GM19372 (cell line): ENCODE data around the gene BST1.

ENCODE experiments used
- ATAC-seq: cut with Tn5 transposase; IDR thresholded peaks from one replicate; pipeline ENCODE4 v1.9.1; 2021; ENCODE audit warnings: mild to moderate bottlenecking, low read depth, moderate library complexity; ENCODE audit not compliant: unreplicated experiment

The BST1 gene

DNA sequence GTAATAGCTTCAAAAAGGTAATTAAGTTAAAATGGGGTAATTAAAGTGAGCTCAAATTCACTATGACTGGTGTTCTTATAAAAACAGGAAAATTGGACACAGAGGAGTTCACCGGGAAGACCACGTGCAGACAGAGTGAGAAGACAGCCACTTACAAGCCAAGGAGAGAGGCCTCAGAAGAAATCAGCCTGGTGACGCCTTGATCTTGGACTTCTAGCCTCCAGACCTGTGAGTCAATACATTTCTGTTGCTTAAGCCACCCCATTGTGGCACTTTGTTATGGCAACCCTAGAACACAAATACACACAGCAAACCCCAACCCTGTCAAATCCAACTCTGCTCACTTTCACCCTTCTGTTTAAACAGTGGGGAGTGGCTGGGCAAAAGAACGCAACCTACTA lies 71.2 kb downstream of the BST1 start:
- no peak for ATAC-seq

DNA sequence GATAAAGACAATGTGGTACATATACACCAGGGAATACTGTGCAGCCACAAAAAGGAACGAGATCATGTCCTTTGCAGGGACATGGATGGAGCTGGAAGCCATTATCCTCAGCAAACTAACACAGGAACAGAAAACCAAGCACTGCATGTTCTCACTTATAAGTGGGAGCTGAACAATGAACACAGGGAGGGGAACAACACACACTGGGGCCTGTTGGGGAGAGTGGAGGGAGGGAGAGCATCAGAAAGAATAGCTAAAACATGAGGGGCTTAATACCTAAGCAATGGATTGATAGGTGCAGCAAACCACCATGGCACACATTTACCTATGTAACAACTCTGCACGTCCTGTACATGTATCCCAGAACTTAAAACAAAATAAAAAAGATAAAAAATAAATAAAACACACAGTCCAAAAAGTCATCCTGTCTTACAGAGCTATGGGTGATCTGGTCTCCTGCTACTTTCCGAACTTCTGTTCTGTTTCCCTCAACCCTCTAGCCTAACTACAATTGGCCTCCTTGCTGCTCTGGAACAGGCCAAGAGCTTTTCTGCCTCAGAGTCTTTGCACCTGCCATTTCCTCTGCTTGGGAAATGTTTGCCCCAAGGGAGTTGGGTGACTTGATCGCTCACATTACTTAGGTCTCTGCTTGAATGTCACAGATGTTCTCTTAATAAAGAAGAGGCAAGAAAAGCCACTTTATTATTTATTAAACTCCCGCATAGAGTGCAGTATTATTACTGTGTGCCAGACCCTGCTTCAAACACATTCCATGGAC lies 74.2 kb downstream of the BST1 start:
- ATAC-seq, result no peak

DNA sequence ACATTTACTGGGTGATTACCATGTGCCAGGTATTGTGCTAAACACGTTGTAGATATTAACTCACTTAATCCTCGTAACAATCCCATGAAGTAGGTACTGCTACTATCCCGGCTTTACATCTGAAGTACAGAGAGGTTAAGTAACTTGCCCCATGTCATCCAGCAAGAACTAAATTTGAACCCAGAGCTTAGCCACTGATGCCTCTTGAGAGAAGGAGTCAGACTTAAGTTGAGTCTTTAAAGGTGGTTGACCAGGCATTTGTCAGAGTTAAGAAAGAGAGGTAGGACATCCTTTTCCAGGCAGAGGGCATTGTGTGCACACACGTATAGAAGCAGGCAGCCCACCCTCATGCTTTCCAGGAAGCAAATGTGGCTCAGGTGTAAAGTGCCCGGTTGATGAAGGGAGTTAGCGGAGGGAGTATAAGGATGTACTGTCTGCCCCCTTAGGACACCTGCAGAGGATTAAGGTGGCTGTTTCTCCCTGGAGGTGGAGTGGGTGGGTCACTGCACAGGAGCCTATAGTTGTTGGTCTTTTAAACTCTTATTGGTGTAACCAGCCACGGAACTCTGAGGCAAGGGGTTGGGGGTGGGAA lies 74.9 kb downstream of the BST1 start:
- no peak for ATAC-seq

DNA sequence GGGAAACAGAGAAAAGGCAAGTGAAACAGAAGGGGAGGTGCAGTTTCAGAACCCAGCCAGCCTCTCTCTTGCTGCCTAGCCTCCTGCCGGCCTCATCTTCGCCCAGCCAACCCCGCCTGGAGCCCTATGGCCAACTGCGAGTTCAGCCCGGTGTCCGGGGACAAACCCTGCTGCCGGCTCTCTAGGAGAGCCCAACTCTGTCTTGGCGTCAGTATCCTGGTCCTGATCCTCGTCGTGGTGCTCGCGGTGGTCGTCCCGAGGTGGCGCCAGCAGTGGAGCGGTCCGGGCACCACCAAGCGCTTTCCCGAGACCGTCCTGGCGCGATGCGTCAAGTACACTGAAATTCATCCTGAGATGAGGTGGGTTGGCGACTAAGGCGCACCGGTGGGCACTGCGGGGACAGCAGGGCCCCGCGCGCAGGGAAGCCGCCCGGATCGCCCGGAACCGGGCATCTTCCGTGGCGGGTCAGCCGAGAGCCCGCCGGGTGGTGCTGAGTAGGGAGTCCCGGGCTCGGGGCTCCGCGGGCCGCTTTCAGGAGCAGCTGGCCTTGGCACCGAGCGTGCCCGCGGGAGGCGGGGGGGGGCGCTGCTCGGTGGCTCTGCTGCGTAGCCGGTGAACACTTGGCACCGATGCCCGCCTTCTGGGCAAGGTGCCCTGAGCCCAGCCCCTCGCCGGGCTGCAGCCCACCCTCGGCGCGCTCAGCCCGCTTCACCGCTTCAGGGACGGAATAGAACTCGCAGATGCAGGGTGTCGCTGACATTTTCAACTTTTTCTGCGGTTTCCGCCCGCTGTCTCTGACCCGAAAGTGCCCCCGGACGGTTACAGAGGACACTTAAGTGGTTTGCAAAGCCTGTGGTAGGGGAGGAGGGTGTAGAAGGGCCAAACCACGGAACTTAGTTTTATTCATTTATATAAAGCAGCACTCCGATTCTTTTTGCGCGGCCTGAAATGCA lies 75.7 kb downstream of the BST1 start, which contains the start of gene CD38:
TSS of gene CD38 (plus strand) at position 40 of the 953 bp plus-strand sequence. CDS start at position 127, 87 bp downstream.
- peak; percentile 74 for ATAC-seq

DNA sequence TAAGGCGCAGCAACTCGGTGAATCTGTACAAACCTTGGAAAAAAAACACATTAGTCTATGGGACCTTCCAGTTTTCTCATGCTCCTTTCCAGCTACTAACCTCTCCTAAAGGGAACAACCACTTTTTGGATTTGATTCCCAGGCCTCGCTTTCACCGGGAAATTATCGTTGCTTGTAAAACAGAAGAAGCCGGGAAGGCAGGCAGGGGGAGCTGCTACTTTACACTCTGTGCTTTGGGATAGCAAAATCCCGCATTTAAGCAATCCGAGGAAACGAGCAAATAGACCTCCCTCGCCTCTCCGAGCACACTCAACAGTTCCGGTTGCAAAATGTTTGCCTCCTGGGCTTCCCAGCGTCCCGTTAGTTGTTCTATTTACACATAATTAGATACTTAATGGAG lies 76.4 kb downstream of the BST1 start:
- ATAC-seq, result no peak

DNA sequence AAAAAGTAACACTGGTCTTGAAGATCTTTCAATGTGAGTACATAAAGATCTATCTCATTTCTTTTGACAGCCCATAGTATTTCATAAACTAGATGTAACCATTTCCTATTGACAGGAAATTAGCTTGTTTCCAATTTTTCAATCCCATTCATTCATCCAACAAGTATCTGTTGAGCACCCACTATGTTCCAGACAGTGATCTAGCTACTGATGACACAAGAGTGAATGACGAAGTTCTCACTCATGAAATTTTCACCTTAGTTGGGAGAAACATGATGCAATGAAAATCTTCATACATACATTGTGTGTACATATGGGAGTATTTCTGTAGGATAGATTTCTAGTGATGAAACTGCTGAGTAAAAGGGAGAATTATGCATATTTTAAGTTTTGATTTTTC lies 76.9 kb downstream of the BST1 start:
- no peak for ATAC-seq

DNA sequence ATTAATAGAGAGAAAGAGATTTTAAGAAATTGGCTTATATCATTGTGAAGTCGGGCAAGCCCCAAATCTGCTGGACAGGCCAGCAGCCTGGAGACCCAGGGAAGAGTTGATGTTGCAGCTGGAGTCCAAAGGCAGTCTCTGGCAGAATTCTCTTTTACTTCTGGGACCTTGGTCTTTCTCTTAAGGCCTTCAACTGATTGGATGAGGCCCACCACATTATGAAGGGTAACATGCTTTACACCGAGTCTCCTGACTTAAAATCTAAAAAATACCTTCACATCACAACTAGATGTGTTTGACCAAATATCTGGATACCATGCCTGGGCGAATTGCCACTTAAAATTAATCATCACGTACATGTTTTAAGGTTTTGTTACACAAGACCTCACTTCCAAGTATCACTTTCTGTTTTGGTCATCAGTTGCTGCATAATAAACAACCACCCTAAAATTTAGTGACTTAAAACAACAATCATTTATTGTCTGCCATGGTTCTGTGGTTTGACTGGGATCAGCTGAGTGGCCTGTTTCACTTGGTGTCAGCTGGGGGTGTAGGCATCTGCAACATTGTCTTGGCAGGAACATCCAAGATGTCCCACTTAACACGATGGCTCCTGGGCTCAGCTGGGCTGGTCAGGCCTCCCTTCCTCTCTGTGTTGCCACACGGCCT lies 78.7 kb downstream of the BST1 start:
- ATAC-seq, result no peak
